Uterus (tissue), 4 donors: ENCODE data around the gene RAB4B. TPM values are rescaled to one million over a fixed set of nuclear protein-coding genes. Genes with fewer than 3 reads are reported as not detected.
"Not testable (repeated sequence)": the region's sequence is repeated elsewhere in the genome, so short reads cannot be mapped to it uniquely, and the experiment has no call there.

Source experiments
- DNase-seq, 2 donors: peaks; one replicate each; pipeline ENCODE4 v3.0.0-alpha.2; 2019 to 2020
- H3K27ac ChIP-seq, 2 donors: fragments of 200-600 bp; sonication (generic); 1 replicate in 1 of 2; 2 replicates in 1 of 2; pipeline ENCODE4 v1.5.1; 2016 to 2018
- H3K27me3 ChIP-seq, 2 donors: fragments of 200-600 bp; sonication (generic); one replicate each; pipeline ENCODE4 v1.5.1; 2018 to 2019; ENCODE audit warnings: control low read depth in 1 of 2
- H3K36me3 ChIP-seq, 2 donors: fragments of 200-600 bp; sonication (generic); one replicate each; pipeline ENCODE4 v1.5.1; 2019; ENCODE audit warnings: control low read depth in 1 of 2
- H3K4me1 ChIP-seq, 2 donors: fragments of 200-600 bp; sonication (generic); one replicate each; pipeline ENCODE4 v1.5.1; 2018 to 2019; ENCODE audit warnings: control low read depth in 1 of 2
- H3K4me3 ChIP-seq, 2 donors: fragments of 200-600 bp; sonication (generic); 1 replicate in 1 of 2; 2 replicates in 1 of 2; pipeline ENCODE4 v1.5.1; 2018 to 2019; ENCODE audit warnings: mild to moderate bottlenecking in 1 of 2
- H3K9me3 ChIP-seq, 2 donors: fragments of 200-600 bp; sonication (generic); one replicate each; pipeline ENCODE4 v1.5.1; 2019; ENCODE audit warnings: control low read depth in 1 of 2
- CTCF ChIP-seq, 4 experiments: fragments of 200-600 bp in 2 of 4; fragments of 450-650 bp in 2 of 4; sonication (generic) in 2 of 4; IDR thresholded peaks; one replicate each; pipeline ENCODE4 v1.5.1; 2016 to 2019; ENCODE audit warnings: antibody characterized with exemption in 4 of 4, mild to moderate bottlenecking in 2 of 4, moderate library complexity in 1 of 4
- POLR2A ChIP-seq, 2 donors: fragments of 450-650 bp; IDR thresholded peaks; one replicate each; pipeline ENCODE4 v1.6.1; 2016; ENCODE audit warnings: antibody characterized with exemption in 2 of 2, mild to moderate bottlenecking in 1 of 2, moderate library complexity in 1 of 2
- intact Hi-C: fragments of 100-400 bp; cut with DNase I; formaldehyde crosslinking; loops from one replicate; pipeline ENCODE4 v1.15.1; 2023; ENCODE audit warnings: low total_unique reads
- total RNA-seq, 4 donors: library from RNA; depleted of rRNA in 3 of 4; stranded (reverse); fragments of >200 nt in 3 of 4; gene quantifications; one replicate each; pipeline versions ENCODE4 v1.1.0 to v1.2.4, GENCODE V29; 2014 to 2023
- donor health status: DM: yes; HTN: yes; CAD: no.

RAB4B gene, protein sequence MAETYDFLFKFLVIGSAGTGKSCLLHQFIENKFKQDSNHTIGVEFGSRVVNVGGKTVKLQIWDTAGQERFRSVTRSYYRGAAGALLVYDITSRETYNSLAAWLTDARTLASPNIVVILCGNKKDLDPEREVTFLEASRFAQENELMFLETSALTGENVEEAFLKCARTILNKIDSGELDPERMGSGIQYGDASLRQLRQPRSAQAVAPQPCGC
- 10 to 100 TPM in 3 of 4 donors, 1 to 10 TPM in 1; 7.4 to 26.3 (median 18.1) TPM for total RNA-seq

DNA sequence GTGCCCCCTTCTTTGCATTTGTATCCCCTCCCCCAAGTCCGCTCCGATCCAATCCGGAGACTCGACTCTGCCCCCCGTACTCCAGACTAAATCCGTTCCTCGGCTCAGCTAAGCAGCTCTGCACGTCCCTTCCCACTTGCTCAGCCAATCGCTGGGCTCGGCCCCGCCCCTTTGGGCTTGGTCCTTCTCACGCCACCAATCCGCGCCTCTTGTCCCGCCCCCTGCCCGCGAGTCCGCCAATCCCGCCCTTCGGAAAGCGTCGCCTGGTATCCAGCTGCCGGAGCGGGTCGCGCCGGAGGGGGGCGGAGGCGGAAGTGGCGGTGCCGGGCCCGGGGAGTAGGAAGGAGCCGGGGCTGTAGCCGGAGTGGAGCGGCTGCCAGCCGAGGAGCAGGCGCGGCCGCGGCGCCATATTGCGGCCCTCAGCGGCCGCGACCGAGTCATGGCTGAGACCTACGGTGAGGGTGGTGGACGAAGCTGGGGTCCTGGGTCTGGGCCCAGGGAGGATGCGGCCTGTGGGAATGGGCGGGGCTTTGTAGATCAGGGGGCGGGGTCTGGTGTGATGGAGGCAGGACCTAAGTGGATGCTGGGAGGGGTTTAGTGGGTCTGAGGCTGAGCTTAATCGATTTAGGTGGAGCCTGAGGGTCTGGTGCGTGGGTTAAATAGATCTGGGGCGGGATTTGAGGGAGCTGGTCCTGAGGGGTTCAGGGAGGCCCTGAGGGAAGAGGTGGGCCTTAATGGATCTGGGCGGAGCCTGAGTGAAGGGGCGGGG, at the start of gene RAB4B:
TSS of gene RAB4B (plus strand) at position 311 of the 769 bp plus-strand sequence. CDS start at position 440, 129 bp downstream.
- TF ChIP-seq CTCF (IDR thresholded peaks at IDR 0.05) (peak in 2 of 4 experiments; percentile 39 to 42), POLR2A (IDR thresholded peaks at IDR 0.05) (peak; percentile 76 to 84)
- Histone ChIP-seq H3K27ac (peak within 1 kb of the TSS; percentile 96 to 98), H3K4me3 (peak within 1 kb of the TSS; percentile 71 to 81), H3K36me3 (no peaks in the 10 kb centered on the region), H3K4me1 (peaks cover 0 to 7% of the 10 kb centered on the region in 2 donors), H3K27me3 (no peaks in the 10 kb centered on the region), H3K9me3 (no peaks in the 10 kb centered on the region)
- intact Hi-C loops = no loop called here
- DNase-seq = peak; percentile 100

- H3K27me3 ChIP-seq, H3K4me1 ChIP-seq, intact Hi-C loops, H3K36me3 ChIP-seq, H3K9me3 ChIP-seq, H3K4me3 ChIP-seq, DNase-seq, H3K27ac ChIP-seq: not testable (repeated sequence)
Measured at GRCh38 chr19:40730065-40730464, 48.0 kb upstream of the RAB4B start.

DNA sequence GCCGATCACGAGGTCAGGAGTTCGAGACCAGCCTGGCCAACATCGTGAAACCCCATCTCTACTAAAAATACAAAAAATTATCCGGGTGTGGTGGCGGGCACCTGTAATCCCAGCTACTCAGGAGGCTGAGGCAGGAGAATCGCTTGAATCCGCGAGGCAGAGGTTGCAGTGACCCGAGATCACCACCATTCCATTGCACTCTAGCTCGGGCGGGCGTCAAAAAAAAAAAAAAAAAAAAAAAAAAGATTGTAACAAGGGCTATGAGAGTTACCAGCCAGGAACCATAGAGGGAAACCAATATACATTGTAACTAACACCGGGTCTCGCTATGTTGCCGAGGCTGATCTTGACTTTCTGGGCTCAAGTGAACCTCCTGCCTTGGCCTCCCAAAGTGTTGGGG, 45.7 kb upstream of the RAB4B start:
- H3K4me1 ChIP-seq, H3K27me3 ChIP-seq, DNase-seq, intact Hi-C loops, H3K27ac ChIP-seq, H3K4me3 ChIP-seq, H3K36me3 ChIP-seq, H3K9me3 ChIP-seq: not testable (repeated sequence)

DNA sequence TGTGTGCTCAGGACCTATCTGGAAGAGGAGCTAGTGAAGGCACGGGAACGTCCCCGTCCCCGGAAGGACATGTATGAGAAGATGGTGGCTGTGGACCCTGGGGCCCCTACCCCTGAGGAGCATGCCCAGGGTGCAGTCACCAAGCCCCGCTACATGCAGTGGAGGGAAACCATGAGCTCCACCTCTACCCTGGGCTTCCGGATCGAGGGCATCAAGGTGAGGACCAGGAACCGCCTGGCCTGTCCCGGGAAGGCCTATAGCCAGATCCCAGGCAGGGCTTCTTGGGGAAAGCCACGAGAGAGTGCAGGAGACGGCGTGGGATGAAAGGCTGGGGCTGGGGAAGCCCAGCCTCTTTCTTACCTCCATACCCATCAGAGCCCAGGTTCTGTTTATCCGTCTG, 44.9 kb upstream of the RAB4B start:
- H3K4me3 ChIP-seq = no peak overlapping the region
- no peak for DNase-seq
- H3K9me3 ChIP-seq = no peaks in the 10 kb centered on the region
- no peak for TF ChIP-seq CTCF (IDR thresholded peaks at IDR 0.05)
- no peak for TF ChIP-seq POLR2A (IDR thresholded peaks at IDR 0.05)
- H3K27me3 ChIP-seq = no peaks in the 10 kb centered on the region
- H3K27ac ChIP-seq = no peak overlapping the region
- intact Hi-C loops = no loop called here
- H3K4me1 ChIP-seq = no peaks in the 10 kb centered on the region
- no peaks in the 10 kb centered on the region for H3K36me3 ChIP-seq

GRCh38 chr19:40735013-40735771, 42.9 kb upstream of the RAB4B start:
- DNase-seq = no peak
- Histone ChIP-seq H3K4me3 (no peak overlapping the region), H3K9me3 (no peaks in the 10 kb centered on the region), H3K27ac (no peak overlapping the region), H3K27me3 (no peaks in the 10 kb centered on the region), H3K4me1 (no peaks in the 10 kb centered on the region), H3K36me3 (no peaks in the 10 kb centered on the region)
- intact Hi-C loops = no loop called here
- no peak for TF ChIP-seq CTCF (IDR thresholded peaks at IDR 0.05)
- TF ChIP-seq POLR2A (IDR thresholded peaks at IDR 0.05) = no peak

- H3K27me3 ChIP-seq = no peaks in the 10 kb centered on the region
- TF ChIP-seq POLR2A (IDR thresholded peaks at IDR 0.05) = no peak
- TF ChIP-seq CTCF (IDR thresholded peaks at IDR 0.05) = no peak
- no peak for DNase-seq
- no peaks in the 10 kb centered on the region for H3K36me3 ChIP-seq
- no peak overlapping the region for H3K27ac ChIP-seq
- no peaks in the 10 kb centered on the region for H3K4me1 ChIP-seq
- H3K9me3 ChIP-seq = no peaks in the 10 kb centered on the region
- intact Hi-C loops = no loop called here
- H3K4me3 ChIP-seq = no peak overlapping the region
Measured at GRCh38 chr19:40736661-40737060, 41.4 kb upstream of the RAB4B start.
